Measurements from ENCODE around the gene TMEM240.

TMEM240 gene

DNA sequence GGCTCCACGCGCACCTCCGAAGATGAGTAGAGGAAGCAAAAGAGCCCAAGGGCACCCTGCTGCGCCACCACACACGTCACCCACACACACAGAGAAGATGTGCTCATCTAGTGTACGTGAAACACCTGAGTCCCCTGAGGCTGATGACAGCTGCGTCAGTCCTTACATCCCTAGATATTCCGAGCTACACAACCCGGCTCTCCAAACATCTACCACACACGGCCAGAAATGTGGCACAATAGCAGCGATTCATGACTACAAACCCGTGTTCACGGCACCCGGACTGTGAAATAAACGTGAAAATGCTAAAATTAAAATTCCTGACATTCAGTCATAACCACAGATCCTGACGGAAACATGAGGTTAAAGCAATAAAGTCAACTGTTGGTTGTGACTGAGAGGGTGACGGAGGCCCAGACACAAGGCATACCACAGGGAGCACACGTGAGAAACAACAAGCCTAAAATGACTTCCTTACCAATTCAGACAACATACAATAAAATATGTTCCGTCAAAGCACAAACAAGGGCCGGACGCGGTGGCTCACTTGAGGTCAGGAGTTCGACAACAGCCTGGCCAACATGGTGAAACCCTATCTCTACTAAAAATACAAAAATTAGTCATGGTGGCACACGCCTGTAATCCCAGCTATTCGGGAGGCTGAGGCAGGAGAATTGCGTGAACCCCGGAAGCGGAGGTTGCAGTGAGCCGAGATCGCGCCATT lies 26.9 kb upstream of the TMEM240 start:
- H3K9me3 ChIP-seq (ENCODE audit: control insufficient read depth, insufficient read depth, low read length) = no peaks in the 10 kb centered on the region
- no peak overlapping the region for H3K27ac ChIP-seq (ENCODE audit: low read depth, low read length)
- H3F3A ChIP-seq (ENCODE audit: control insufficient read depth, insufficient read depth) = 0 out of 2 replicates have a peak, but pooled peaks cover 3% of the 10 kb centered on the region
- peaks cover 28% of the 10 kb centered on the region; the same call in 1 of the 2 replicates for H4K20me1 ChIP-seq (ENCODE audit: control insufficient read depth, insufficient read depth, low read depth, low read length)
- peaks cover 77% of the 10 kb centered on the region for H3K36me3 ChIP-seq (ENCODE audit: control insufficient read depth, low read length)
- H3K4me1 ChIP-seq (ENCODE audit: control insufficient read depth, low read length) = no peaks in the 10 kb centered on the region
- H3K9me2 ChIP-seq (replicated peaks; ENCODE audit: control insufficient read depth, low read length) = no peaks in the 10 kb centered on the region
- no peak overlapping the region for H3K4me3 ChIP-seq (ENCODE audit: low read length)
- TF ChIP-seq, protein P1, sequence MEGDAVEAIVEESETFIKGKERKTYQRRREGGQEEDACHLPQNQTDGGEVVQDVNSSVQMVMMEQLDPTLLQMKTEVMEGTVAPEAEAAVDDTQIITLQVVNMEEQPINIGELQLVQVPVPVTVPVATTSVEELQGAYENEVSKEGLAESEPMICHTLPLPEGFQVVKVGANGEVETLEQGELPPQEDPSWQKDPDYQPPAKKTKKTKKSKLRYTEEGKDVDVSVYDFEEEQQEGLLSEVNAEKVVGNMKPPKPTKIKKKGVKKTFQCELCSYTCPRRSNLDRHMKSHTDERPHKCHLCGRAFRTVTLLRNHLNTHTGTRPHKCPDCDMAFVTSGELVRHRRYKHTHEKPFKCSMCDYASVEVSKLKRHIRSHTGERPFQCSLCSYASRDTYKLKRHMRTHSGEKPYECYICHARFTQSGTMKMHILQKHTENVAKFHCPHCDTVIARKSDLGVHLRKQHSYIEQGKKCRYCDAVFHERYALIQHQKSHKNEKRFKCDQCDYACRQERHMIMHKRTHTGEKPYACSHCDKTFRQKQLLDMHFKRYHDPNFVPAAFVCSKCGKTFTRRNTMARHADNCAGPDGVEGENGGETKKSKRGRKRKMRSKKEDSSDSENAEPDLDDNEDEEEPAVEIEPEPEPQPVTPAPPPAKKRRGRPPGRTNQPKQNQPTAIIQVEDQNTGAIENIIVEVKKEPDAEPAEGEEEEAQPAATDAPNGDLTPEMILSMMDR (IDR thresholded peaks at IDR 0.05; ENCODE audit: low read depth, low read length, poor library complexity, severe bottlenecking) = no peak
- TF ChIP-seq EZH2phosphoT487 (IDR thresholded peaks at IDR 0.05; ENCODE audit: borderline replicate concordance, low read length) = no peak
- no peaks in the 10 kb centered on the region for H3K27me3 ChIP-seq (ENCODE audit: control insufficient read depth, low read length)
- no peak overlapping the region for H3K4me2 ChIP-seq (ENCODE audit: low read length)
- H3K79me2 ChIP-seq (ENCODE audit: control insufficient read depth, low read length) = peaks cover 97% of the 10 kb centered on the region

DNA sequence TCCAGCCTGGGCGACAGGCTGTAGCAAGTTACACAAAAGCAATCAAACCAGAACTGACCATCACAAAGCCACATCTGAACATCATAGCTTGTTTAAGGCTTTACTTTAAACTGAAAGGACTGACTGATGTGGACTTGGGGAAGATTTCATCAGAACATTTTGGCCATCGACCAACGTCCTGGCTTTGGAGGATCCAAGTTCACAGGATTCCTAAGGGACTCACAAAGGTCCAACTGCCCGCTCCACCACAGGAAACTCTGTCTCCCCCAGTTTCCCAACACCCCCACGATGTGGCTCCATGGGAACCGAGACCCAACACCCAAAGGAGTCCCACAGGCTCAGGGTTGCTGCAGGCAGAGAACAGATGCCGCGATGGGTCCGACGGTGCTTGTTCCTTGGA lies 24.9 kb upstream of the TMEM240 start:
- Histone ChIP-seq H3F3A (ENCODE audit: control insufficient read depth, insufficient read depth) (0 out of 2 replicates have a peak, but pooled peaks cover 3% of the 10 kb centered on the region), H3K9me2 (replicated peaks; ENCODE audit: control insufficient read depth, low read length) (no peaks in the 10 kb centered on the region), H3K9me3 (ENCODE audit: control insufficient read depth, insufficient read depth, low read length) (no peaks in the 10 kb centered on the region), H3K79me2 (ENCODE audit: control insufficient read depth, low read length) (peaks cover 86% of the 10 kb centered on the region), H3K4me2 (ENCODE audit: low read length) (no peak overlapping the region), H3K36me3 (ENCODE audit: control insufficient read depth, low read length) (peaks cover 79% of the 10 kb centered on the region), H3K27ac (ENCODE audit: low read depth, low read length) (no peak overlapping the region), H3K4me1 (ENCODE audit: control insufficient read depth, low read length) (no peaks in the 10 kb centered on the region), H4K20me1 (ENCODE audit: control insufficient read depth, insufficient read depth, low read depth, low read length) (peaks cover 29% of the 10 kb centered on the region; the same call in 1 of the 2 replicates), H3K4me3 (ENCODE audit: low read length) (no peak overlapping the region), H3K27me3 (ENCODE audit: control insufficient read depth, low read length) (no peaks in the 10 kb centered on the region)
- TF ChIP-seq, protein P1 (IDR thresholded peaks at IDR 0.05; ENCODE audit: low read depth, low read length, poor library complexity, severe bottlenecking) = no peak
- no peak for TF ChIP-seq EZH2phosphoT487 (IDR thresholded peaks at IDR 0.05; ENCODE audit: borderline replicate concordance, low read length)

DNA sequence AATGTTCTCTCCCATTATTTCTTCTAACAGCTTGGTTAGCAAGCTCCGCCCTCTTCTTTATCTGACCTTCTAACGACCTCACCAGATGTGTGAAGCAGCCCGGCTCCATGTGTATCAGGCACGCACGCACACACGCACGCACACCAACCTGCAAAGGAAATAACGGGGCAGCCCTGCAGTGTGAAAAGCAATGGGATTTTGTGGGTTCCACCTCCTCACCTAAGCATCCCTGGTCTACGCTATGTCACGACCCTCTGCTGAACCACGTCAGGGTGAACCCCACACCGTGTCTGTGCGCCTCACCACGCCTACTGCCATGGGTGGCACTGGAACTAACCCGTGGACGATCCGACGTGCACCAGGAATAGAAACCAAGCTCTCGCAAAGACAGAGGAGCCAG lies 23.8 kb upstream of the TMEM240 start:
- no peak for TF ChIP-seq EZH2phosphoT487 (IDR thresholded peaks at IDR 0.05; ENCODE audit: borderline replicate concordance, low read length)
- TF ChIP-seq, protein P1 (IDR thresholded peaks at IDR 0.05; ENCODE audit: low read depth, low read length, poor library complexity, severe bottlenecking) = no peak
- no peaks in the 10 kb centered on the region for H3K9me2 ChIP-seq (replicated peaks; ENCODE audit: control insufficient read depth, low read length)
- H3K4me2 ChIP-seq (ENCODE audit: low read length) = no peak overlapping the region
- H3K36me3 ChIP-seq (ENCODE audit: control insufficient read depth, low read length) = peaks cover 74% of the 10 kb centered on the region
- peaks cover 80% of the 10 kb centered on the region for H3K79me2 ChIP-seq (ENCODE audit: control insufficient read depth, low read length)
- H3K27ac ChIP-seq (ENCODE audit: low read depth, low read length) = no peak overlapping the region
- H3K27me3 ChIP-seq (ENCODE audit: control insufficient read depth, low read length) = no peaks in the 10 kb centered on the region
- H3K4me3 ChIP-seq (ENCODE audit: low read length) = no peak overlapping the region
- H3K9me3 ChIP-seq (ENCODE audit: control insufficient read depth, insufficient read depth, low read length) = no peaks in the 10 kb centered on the region
- H3K4me1 ChIP-seq (ENCODE audit: control insufficient read depth, low read length) = no peaks in the 10 kb centered on the region
- H4K20me1 ChIP-seq (ENCODE audit: control insufficient read depth, insufficient read depth, low read depth, low read length) = peaks cover 19% of the 10 kb centered on the region; the same call in 1 of the 2 replicates
- no peaks in the 10 kb centered on the region for H3F3A ChIP-seq (ENCODE audit: control insufficient read depth, insufficient read depth)

All from DOHH2 (cell line).